Stimulated activated naive CD4-positive, alpha-beta T cell (primary cell): ENCODE measurements around the gene FXYD7.
A peak's percentile ranks its signal among the peaks of the same experiment; 100 is the strongest.
"Not testable (repeated sequence)": the region's sequence is repeated elsewhere in the genome, so short reads cannot be mapped to it uniquely, and the experiment has no call there.

Experiments used
- DNase-seq, 6 experiments: peaks; one replicate each; lab custom pipeline; 2025; lab: John Stamatoyannopoulos, UW

The FXYD7 gene

DNA sequence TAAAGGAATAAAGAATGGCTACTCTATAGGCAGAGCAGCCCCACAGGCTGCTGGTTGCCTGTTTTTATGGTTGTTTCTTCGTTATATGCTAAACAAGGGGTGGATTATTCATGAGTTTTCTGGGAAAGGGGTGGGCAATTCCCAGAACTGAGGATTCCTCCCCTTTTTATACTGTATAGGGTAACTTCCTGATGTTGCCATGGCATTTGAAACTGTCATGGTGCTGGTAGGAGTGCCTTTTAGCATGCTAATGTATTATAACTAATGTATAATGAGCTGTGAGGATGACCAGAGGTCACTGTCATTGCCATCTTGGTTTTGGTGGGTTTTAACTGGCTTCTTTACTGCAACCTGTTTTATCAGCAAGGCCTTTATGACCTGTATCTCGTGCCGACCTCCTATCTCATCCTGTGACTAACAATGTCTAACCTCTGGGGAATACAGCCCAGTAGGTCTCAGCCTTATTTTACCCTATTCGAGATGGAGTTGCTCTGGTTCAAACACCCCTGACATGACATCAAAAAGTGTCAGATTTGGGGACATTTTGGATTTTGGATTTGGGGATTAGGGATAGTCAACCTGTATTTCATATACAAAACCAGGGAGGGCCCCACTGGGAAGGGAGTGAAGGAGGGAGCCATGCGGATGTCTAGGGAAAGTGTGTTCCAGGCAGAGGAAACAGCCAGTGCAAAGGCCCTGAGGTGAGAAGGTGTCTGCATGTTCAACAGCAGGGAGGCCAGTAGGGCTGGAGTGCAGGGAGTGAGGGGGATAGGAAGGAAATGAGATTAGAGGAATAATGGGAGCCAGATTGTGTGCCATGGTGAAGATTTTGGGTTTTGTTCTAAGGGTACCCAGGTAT is 22.4 kb downstream of the FXYD7 start:
- no peak for DNase-seq

- no peak for DNase-seq
These were observed 23.3 kb downstream of the FXYD7 start for GRCh38 chr19:35166100-35167063.

DNA sequence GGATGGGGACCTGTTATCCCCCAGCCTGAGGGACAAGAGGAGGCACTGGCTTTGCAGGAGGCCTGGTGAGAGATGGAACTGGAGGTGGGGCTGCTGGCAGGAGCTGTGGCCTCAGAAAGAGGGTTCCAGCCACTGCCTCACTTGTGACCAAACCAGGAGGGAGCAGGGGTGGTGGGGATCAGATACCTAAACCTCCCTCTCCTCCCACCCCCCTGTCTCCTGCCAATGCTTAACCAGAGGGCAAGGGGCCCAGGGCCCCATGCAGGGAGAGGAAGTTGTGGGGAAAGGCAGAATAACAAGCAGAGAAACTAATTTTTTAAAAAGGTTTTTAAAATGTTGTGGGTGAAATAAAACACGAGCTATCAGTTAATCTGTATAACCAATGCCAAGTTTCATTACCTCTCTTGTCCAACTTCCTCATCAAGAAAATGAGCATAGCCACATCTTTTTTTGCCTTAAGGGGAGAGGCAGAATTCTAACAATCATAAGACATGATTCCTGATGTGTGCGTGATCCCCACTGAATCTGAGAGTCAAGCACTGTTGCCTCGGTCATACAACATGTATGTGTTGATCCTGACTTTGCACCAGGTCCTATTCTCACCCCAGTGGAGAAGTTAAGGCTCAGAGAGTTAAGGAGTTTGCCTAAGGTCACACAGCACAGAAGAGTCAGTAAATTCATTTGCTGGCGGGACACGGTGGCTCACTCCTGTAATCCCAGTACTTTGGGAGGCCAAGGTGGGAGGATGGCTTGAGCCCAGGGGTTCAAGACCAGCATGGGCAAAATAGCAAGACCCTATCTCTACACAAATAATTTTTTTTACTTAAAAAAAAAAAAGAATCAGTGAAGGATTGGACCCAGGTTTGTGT is 24.4 kb downstream of the FXYD7 start:
- peak in 2 of 6 experiments; percentile 19 to 35 for DNase-seq

- DNase-seq = no peak
These were observed 25.1 kb downstream of the FXYD7 start for GRCh38 chr19:35168196-35168595.

- DNase-seq = no peak
These were observed 26.4 kb downstream of the FXYD7 start for GRCh38 chr19:35169221-35169995.

DNA sequence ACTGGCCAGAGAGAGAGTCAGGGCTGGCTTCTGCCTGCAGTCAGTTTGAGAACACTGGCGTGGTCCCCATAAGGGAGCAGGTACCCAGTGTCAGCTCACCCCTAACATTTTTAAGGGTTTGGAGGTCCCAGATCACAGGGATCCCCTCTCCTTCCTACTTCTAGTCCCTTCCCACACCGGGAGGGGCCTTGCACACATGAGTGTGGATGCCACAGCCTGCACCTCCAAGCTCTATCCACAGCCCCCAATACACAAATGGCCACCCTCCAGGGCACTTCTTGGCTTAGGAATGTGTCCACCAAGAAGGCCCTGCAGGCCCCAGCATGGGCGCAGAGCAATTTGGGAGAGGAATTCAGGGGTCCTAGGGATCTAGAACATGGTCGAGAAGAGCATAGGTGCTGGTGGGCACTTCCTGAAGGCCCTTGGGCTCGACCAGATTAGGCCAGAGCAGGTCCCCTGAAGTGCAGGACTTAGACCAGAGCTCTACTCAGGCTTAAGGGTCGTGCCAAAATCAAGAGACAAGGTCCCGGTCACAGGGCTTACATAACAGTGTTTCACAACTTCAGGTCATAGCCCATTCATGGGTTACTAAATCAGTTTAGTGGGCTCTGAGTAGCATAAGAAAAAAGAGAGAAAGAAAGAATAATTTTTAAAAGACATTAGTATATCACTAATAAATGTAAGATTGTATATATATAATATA is 27.5 kb downstream of the FXYD7 start:
- DNase-seq = no peak

DNA sequence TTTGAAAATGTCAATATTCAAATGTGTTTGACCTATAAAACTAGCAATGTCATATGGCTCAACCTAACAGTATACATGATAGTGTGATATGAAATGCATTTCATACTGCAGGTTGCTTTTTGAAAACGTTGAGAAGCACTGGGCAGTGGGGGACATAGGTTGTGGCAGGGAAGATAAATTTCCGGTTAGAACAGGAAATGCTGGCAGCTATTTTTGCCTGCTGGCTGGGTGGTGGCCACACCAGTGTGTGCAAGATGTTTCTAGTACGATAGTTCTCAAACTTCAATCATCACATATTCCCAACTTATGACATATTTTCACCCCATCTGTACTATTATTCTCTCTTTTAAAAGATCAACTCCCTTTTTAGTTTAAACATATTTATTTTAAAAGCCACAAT is 28.7 kb downstream of the FXYD7 start:
- DNase-seq = no peak

DNA sequence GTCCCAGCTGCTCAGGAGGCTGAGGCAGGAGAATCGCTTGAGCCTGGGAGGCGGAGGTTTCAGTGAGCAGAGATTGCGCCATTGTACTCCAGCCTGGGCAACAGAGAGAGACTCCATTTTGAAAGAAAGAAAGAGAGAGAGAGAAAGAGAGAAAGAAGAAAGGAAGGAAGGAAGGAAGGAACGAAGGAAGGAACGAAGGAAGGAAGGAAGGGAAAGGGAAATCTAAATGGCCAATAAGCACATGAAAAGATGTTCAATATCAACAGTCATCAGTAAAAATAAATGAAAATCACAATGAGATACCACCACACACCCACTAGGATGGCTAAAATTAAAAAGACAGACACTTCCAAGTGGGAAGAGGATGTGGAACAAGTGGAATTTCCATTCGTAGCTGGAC is 31.2 kb downstream of the FXYD7 start:
- no peak for DNase-seq

GRCh38 chr19:35176181-35176570 is 33.1 kb downstream of the FXYD7 start:
- no peak for DNase-seq

- no peak for DNase-seq
These were observed 34.6 kb downstream of the FXYD7 start for GRCh38 chr19:35177377-35178274.

DNA sequence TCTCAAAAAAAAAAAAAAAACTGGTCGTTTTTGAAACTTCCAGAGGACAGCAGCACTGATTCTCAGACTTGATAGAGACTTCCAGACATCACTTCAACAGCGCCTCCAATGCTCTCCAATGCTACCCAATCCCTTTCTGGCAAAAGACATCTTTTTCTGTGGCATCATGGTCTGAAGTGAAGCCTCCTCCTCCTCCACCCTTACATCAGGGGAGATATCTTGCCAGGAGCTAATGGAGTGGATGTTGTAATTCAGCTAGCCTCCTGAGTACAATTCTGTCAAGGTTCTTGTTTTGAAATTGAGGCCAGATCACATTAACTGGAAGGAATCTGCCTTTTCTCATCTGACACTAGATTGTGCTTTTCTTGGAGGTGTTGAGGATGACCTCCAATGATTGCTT is 35.6 kb downstream of the FXYD7 start:
- DNase-seq = no peak

GRCh38 chr19:35179830-35180229 is 36.8 kb downstream of the FXYD7 start:
- DNase-seq = peak in 1 of 6 experiments; percentile 30

DNA sequence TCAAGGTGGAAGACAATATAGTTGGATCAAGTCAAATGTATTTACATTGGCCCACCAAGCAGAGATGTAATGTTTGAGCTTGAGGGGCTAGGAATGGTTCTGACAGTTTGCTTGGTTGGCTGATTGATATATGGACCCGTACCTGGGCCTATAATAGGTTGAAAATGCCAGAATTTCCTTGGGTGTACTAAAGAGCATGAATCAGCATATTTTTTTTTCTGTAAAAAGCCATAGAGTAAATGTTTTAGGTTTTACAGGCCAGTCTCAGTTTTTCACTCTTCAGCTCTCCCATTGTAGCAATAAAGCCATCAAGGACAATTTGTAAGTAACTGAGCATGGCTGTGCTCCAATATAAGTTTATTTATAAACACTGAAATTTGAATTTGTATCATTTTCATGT is 38.3 kb downstream of the FXYD7 start:
- no peak for DNase-seq

DNA sequence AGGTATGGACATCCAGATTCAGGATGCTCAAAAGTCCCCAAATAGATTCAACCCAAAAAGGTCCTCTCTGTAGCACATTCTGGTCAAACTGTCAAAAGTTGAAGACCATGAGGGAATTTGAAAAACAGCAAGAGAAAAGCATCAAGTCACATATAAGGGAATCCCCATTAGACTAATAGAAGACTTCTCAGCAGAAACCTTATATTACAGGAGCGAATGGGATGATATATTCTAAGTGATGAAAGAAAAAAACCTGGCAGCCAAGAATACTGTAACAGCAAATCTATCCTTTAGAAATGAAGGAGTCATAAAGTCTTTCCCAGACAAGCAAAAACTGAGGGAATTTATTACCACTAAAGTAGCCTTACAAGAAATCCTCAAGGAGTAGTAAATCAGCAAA is 41.2 kb downstream of the FXYD7 start:
- no peak for DNase-seq

- DNase-seq = no peak
These were observed 41.8 kb downstream of the FXYD7 start for GRCh38 chr19:35184884-35185283.

GRCh38 chr19:35194012-35194984 is 51.2 kb downstream of the FXYD7 start:
- DNase-seq = no peak

DNA sequence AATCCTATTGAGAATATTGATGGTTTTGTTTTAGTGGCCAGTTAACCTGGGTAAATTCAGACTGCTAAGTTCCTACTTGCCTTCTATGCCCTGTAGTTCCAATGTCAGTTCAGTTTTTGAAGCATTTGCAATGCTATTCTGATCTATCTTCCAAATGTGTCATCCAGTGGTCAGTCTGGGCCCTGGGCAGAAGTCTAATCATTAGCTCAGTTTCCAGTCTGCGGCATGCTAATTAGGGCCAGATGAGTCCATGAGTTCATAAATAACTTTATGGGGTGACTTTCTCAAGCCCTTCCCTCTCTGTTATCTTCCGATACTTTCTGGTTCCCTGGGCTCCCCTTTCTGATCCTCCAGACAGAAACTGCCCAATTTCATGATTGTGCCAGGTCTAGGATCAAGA is 52.8 kb downstream of the FXYD7 start:
- DNase-seq = no peak

- not testable (repeated sequence) for DNase-seq
These were observed 53.8 kb downstream of the FXYD7 start for GRCh38 chr19:35196861-35197260.
